GM12864 (cell line): ENCODE measurements around the gene GYPC.

Source experiments
- DNase-seq: peaks from one replicate; pipeline ENCODE4 v3.0.0-alpha.2; 2011; ENCODE audit warnings: low read depth
- H3K4me3 ChIP-seq: 2 replicates; pipeline ENCODE4 v1.5.1; 2011; ENCODE audit warnings: mild to moderate bottlenecking, low read depth, low read length, control low read depth
- CTCF ChIP-seq: IDR thresholded peaks from 2 replicates; pipeline ENCODE4 v1.5.1; 2011; ENCODE audit warnings: low read depth, mild to moderate bottlenecking, moderate library complexity, low read length, control low read depth, inconsistent platforms; ENCODE audit errors: missing control alignments

GYPC gene

DNA sequence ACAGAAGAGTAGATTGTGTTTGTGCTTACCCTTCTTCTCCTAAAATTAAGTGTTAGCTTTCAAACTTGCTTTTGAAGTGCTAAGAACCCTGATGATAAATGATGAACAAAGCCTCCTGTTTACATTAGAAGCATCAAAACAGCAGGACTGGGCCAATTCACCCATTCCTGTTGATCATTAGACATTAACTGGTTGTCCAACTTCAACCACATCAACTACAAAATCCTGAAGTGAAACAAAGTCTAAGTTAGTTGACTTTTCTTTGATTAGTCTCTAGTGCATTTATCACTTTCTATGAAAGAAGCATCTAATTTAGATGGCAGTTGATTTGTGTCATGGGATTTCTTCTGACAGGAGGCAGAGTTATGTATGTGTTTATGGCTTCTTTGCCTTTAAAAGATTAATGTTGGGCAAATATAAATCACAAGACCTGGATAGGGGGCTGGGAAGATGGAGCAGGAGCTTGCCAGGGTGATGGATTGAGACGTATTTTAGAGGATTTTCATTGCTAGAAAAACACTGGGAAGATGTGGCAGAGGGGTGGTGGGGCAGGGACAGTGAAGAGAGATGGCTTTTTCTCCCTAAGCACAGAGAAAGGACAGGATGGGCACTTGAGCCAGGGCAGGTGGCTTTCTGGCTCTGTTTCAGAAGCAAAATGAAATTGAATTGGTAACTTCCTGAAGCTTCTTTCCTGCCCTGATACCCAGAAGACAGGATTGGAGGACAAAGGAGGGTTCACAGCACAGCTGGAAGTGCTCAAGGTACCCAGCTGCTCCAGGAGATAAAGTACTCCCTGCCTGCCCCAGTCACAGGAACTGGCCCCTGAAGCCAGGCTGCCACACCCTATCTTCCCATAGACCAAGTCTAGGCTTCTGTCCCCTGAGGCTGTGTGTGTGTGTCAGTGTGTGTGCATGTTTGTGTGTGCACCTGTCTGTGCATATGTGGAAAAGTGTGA lies 20.5 kb downstream of the GYPC start:
- H3K4me3 ChIP-seq, result no peak overlapping the region
- no peak for TF ChIP-seq CTCF
- no peak for DNase-seq

DNA sequence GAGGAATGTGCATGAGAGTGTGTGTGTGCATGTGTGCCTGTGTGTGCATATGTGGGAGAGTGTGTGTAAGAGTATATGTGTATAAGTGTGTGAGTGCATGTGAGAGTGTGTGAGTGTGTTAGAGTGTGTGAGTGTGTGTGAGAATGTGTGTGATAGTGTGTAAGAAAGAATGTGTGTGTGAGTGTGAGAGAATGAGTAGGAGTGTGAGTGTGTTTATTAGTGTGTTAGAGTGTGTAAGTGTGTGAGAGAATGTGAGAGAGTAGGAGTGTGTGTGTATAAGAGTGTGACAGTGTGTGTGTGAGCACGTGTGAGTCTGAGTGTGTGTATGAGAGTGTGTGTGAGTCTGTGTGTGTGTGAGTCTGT lies 21.2 kb downstream of the GYPC start:
- DNase-seq, result no peak
- TF ChIP-seq CTCF, result no peak
- H3K4me3 ChIP-seq, result no peak overlapping the region

- no peak overlapping the region for H3K4me3 ChIP-seq
- no peak for DNase-seq
- TF ChIP-seq CTCF, result no peak
Observed at GRCh38 chr2:126678269-126679065, 22.5 kb downstream of the GYPC start.

DNA sequence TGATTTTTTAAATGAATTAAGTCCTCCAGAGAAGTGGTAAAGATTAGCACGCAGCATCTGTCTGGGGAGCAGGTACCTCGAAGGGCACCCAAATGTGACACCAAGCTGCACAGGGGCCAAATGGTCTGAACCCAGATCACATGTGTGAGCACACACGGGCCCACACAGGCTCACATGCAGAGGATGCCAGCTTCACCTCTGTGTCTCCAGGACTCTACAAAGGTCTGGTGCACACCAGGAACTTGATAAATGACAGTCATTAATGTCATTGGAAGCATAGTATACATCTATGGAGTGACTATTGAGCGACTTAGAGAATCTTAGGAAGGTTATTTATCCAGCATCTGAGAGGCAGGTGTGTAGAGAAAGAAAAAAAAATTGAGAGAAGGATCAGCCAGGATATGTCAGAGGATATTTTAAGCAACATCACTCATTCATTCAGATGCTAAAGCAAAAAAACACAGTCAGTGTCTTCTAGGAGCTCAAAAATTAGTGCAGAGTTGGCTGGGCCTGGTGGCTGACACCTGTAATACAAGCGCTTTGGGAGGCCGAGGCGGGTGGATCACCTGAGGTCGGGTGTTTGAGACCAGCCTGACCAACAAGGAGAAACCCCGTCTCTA lies 23.2 kb downstream of the GYPC start:
- no peak for TF ChIP-seq CTCF
- no peak for DNase-seq
- H3K4me3 ChIP-seq, result no peak overlapping the region

DNA sequence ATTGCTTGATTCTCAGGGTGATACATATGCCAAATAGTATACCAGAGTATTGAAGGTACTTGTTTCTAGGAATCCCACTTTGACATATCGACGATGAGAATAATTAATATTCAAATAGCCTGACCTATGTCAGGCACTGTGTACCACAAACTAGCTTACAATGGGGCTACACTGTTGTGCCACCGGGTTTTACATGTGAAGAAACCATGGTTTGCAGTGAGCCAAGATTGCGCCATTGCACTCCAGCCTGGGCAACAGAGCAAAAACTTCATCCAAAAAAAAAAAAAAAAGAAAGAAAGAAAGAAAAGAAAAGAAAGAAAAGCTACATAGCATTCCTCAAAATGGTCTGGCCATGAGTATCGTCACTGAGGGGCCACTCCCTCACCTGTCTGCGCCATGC lies 25.5 kb downstream of the GYPC start:
- no peak for DNase-seq
- TF ChIP-seq CTCF, result no peak
- H3K4me3 ChIP-seq, result no peak overlapping the region

GRCh38 chr2:126685629-126686028 lies 29.7 kb downstream of the GYPC start:
- TF ChIP-seq CTCF, result no peak
- no peak overlapping the region for H3K4me3 ChIP-seq
- DNase-seq, result no peak
